ENCODE results near the gene PLCB2.

Gene PLCB2

DNA sequence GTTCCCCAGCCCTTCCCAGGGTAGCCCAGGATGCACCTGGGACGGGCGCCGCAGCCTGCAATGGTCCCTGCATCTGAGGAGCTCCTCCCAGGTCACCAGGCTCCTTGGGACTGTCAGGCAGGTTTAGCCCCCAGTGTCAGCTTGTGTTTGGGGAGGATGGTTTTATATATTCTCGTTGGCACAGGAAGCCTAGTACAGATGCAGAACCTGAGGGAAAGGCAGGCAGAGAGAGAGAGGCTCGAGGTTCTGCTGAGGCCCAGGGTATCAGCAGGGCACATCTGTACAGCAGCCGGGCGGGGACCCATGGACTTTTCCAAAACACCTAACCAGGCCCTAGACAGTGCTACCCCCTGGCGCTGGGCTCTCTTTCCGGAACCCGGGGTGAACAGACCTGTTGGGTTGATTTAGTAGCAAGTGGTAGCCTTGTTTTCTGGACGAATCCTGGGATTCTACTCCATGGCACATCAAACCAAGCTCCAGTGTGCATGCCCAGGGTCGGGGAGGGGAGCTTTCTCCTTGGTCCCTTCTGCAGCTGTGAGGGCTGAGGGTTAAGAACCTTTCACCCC lies 60.2 kb downstream of the PLCB2 start:
- FAIRE-seq, result no peak

GRCh38 chr15:40246496-40247280 lies 61.0 kb downstream of the PLCB2 start:
- no peak for FAIRE-seq

DNA sequence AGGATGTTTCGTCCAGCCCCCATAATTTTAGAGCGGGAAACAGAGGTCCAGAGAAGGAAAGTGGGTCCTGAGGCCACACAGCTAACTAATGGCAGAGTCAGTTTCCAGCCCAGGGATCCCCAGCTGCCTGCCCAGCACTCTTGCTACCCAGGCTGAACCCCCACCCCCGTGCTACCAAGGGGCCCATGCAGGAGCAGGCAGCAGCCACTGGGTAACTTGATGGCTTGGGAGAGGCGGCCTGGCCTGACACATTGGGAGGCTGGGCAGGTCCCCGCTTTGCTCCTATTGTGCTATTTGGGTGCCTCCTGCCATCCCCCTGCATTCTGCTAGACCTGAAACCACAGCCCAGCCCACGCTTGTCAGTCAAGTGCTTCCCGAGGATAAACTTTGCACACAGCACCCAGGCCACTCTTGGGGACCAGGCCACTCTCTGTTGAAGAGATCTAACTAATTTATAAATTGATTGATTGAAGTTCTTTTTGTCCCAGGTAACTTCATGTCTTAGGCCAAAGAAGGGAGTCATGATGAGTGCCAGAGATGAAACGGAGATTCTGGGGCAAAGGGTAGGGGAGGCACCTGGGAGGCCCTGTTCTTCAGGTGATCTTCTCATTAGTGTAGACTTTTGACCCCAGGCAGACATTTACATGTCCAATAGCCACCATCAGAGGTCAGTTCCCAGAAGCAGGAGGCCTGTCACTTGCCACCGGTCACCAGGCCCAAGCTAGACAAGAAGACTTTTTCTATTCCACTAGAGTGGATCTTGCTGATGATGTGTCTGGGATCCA lies 61.9 kb downstream of the PLCB2 start:
- FAIRE-seq, result no peak

- FAIRE-seq, result no peak
Measured at GRCh38 chr15:40244961-40245523, 62.7 kb downstream of the PLCB2 start.

DNA sequence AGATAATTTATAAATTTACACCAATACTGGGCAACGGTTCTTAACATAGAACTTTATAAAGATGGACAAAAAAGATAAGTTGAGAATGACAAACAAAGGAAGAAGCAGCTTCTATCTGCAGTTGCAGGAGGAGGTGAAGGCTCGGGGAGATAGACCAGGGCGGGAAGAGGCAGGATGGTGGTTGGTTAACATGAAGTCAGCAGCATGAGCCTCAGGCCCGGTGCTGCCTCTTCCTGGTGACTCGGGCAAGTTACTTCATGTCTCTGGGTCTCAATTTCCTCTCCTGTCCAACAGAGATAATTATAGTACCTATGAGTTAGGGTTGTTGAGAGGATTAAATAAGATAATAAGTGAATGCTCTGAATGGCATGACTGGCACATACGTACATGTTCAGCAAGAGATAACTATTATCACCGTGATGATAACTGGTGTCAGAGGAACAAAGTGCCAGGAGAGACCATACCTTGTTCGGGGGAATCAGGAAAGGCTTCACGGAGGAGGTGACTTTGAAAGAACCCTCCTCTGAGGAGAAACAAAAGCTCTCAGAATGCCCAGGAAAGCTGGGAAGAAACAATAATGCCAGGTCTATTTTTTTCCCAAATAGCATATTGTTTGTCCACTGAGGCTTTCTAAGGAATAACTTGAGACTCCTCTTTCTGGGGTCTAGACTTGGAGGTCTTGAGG lies 64.5 kb downstream of the PLCB2 start:
- FAIRE-seq, result no peak

- no peak for FAIRE-seq
Measured at GRCh38 chr15:40242601-40243000, 65.1 kb downstream of the PLCB2 start.

GRCh38 chr15:40242213-40242599 lies 65.5 kb downstream of the PLCB2 start:
- FAIRE-seq, result no peak

GRCh38 chr15:40241269-40242212 lies 66.2 kb downstream of the PLCB2 start:
- FAIRE-seq, result no peak

- FAIRE-seq, result no peak
Measured at GRCh38 chr15:40240619-40241221, 67.0 kb downstream of the PLCB2 start.

GRCh38 chr15:40239693-40240618 lies 67.8 kb downstream of the PLCB2 start:
- no peak for FAIRE-seq

DNA sequence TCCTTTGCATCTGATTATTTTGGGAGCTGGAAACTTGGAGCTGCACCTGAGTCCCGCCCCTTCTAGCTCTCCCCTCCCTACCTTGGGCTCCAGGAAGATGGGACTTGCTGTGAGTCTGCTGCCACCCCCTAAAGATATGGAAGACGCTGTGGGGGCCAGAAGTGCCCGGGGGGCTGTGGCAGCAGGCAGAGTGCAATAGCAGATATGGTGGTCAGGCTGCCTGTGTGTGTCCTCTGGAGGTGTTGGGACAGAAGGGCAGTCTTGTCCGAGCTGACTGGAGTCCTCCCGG lies 68.4 kb downstream of the PLCB2 start:
- no peak for FAIRE-seq

DNA sequence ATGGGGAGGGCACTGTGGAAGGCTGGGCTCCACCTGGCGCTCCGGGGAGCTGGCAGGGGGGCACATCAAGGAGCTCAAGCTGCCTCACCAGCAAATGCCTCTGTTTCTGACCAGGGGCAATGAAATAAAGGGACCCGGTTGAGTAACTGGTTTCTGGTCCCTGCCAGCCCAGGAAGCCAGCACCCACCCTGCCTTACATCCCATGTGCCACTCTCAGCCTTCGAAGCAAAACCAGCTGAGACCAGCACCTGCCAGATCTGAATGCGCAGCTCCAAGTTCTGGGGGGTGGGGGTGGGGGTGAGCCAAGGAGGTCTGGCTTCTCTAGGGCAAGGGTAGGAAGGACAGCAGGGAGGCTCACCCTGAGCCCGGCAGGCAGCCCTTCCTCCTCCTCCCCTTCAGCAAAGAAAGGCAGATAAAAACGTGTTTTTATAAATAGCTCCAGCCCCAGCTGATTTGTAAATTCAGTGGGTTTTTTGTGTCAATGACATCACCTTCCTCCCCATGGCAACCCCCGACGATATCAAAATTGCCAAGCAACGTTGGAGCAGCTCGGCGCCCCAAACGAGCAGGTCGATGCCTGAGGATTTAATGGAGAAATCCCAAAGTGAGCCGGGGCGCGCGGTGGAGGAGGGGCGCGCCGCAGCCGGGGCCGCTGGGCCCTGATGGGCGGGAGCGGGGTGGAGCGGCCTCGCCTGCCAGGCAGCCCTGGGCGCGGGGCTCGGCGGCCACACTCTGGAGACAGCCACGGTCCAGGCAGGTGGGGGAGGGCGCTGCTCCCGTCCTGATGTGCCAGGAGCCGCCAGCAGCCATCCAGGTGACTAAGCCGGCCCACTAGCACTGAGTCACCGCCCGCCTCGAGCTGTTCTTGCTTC lies 69.0 kb downstream of the PLCB2 start, which contains the start of gene PAK6:
Gene PAK6, plus strand, starts transcription at position 532 of the 872 bp plus-strand sequence. CDS start 25,723 bp downstream, outside the sequence.
- FAIRE-seq, result no peak

All from TTC549 (cell line).